NCI-H2107 treated with DMSO at 0.1 percent for 48 hours (cell line): ENCODE measurements around the gene DOCK3.
A peak's percentile ranks its signal among the peaks of the same experiment; 100 is the strongest.
"Not testable (repeated sequence)": the region's sequence is repeated elsewhere in the genome, so short reads cannot be mapped to it uniquely, and the experiment has no call there.

Experiments used
- DNase-seq: peaks from one replicate; lab custom pipeline; 2025; ENCODE audit not compliant: unreplicated experiment; lab: John Stamatoyannopoulos, UW

Gene DOCK3

DNA sequence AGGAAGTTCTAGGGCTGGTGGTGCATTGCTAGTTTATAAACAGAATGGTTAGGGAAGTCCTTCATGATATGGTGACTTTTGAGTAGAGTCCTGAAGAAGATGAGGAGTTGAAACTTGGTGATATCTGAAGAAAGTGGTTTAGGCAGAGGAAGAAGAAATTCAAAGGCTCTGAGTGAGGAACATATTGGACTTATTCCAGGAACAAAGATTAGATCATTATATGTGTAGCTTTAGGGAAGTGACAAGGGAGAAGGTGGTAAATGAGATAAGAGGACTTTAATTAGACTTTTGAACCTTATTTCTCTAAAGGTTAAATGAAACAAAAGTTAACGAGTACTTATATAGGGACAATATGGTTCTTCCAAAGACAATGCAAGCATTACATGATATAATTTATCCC lies 286.7 kb downstream of the DOCK3 start:
- DNase-seq, result no peak

DNA sequence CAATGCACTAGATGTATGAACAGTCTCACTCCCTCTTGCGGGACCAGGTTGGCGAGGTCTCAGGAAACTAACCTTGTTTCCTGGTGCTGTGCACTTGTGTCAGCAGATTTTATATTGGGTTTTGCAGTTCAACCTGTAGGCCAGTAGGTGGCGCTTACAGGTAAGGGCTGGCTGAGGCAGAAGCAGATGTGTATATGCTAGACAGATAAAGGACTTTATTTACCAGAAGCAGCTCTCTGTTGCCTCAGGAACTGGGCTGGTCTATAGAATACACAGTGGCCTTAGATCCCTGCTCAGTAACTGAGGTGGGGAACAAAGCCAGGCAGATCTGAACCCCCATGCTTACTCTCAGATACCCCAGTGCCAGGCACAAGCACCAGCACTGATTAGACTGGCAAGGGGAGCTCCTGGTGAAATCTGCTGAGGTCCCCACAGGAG lies 296.8 kb downstream of the DOCK3 start:
- DNase-seq, result peak; percentile 9

DNA sequence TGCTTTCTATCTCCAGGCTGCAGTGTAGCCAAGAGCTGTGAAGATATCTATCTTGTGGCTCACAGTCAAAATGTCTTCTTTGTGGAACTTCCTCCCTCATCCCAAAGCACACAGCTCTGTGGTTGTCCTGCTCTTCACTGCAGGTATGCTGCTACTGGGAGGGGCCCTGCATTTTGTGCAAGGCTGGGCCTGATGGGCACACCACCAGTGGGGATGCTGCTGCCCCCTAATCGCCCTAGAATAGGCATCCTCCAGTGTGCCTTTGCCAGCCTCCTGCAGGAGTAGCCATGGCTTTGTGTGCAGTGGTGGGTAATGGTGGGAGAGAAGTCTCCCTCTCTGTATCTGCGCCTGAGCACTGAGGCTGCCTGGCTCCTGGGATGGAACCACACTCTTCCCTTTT lies 297.3 kb downstream of the DOCK3 start:
- DNase-seq, result no peak

DNA sequence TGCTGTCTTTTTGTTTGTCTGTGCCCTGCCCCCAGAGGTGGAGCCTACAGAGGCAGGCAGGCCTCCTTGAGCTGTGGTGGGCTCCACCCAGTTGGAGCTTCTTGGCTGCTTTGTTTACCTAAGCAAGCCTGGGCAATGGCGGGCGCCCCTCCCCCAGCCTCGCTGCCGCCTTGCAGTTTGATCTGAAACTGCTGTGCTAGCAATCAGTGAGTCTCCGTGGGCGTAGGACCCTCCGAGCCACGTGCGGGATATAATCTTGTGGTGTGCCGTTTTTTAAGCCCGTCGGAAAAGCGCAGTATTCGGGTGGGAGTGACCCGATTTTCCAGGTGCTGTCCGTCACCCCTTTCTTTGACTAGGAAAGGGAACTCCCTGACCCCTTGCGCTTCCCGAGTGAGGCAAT lies 303.9 kb downstream of the DOCK3 start:
- not testable (repeated sequence) for DNase-seq

DNA sequence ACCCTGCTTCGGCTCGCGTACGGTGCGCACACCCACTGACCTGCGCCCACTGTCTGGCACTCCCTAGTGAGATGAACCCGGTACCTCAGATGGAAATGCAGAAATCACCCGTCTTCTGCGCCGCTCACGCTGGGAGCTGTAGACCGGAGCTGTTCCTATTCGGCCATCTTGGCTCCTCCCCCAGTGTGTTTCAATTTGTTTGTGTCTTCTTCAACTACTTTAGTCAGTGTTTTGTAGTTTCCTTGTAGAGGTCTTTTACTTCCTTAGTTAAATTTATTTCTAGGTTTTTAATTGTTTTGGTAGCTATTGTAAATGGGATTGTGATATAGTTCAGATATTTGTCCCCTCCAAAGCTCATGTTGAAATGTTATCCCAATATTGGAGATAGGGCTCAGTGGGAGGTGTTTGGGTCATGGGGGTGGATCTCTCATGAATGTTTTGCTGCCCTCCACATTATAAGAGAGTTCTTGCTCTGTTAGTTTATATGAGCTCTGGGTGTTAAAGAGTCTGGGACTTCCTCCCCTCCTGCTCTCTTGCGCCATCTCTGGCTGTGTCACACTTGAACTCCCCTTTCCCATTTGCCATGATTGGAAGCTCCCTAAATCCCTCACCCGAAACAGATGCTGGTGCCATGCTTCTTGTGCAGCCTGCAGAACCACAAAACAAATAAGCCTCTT lies 304.4 kb downstream of the DOCK3 start:
- no peak for DNase-seq

DNA sequence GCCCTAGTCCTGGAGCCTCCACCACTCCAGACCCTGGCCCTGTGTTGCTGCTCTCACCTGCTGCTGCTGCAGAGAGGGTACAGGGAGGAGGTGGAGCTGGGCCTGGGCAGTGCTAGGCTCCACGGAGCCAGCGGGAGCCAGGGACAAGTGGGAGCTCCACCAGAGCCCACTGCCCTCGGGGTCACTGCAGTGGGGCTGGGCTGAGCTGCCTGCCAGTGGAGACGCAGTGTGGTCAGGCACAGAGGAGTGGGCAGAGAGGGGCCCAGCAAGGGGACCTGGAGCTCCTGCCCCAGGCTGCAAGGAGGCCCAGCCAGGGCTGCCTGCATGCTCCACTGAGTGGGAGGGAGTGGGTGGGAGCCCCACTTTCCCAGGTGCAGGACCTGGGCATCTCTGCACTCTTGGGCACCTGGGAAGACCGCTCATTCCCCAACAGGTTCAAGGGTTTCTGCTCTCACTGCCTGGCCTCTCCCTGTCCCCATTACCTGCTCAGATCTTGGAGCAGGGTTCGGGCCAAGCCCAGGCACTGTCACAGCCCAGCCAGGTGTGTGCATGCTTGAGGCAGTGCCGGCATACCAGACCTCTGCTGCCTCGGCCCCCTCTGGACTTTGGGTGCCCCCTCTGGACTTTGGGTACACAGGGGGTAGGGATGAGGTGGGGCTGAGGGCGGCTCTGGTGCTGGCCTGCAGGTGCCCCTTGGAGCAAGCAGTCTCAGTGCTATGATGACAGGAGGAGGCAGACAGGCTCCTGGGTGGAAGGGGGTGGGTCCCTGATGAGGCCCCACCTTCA lies 308.0 kb downstream of the DOCK3 start:
- DNase-seq, result no peak

DNA sequence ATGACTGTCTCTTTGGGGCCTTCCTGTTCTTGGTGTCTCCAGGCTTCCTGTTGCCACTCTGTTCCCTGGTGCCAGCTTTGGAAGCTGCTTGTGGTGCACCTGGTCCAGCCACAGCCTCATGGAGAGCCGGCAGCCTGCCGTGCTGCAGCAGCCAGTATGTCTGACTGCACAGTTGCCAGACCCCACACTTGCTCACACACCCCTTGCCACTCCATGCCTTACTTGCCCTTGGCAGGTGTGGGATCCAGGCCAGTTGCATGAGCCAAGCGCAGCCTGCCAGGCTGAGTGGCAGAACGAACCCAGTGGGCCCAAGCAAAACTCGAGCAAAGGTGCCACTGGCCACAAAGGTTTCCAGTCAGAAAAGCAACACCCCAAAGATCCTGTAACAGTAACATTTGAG lies 309.2 kb downstream of the DOCK3 start:
- DNase-seq, result no peak

DNA sequence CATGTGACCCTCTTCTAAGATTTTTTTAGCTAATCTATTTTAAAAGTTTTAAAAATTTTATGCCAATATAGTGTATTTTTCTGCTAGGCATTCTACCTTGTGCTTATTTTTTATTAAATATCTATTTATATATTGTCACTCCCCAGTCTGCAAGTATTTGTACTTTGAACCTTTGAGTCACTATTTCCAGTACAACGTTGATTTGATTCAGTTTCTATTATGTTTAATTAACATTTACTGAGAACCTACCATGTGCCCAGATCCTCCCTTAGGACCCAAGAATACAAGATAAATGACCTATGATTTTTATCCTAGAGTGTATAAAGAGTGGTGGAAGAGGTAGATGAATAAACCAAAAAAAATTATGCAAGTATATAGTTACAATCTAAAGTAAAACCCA lies 311.2 kb downstream of the DOCK3 start:
- no peak for DNase-seq

DNA sequence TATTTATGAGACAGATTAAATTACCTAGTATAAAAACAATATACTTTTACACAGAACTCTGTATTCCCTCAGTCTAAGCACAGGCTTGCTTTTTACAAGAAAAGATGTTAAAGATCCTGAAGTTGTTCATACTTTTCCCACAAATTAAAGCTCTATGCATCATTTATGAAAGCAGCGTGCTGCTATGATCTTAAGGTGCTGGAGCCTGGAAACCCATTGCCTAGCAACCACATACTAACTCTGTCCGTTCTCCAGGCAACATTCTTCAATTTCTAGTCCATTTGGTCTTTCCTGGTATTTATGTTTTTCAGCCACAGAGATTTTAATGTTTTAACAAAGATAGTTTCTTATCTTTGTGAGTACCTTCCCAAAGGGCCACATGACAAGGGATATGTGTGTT lies 312.0 kb downstream of the DOCK3 start:
- DNase-seq, result no peak

DNA sequence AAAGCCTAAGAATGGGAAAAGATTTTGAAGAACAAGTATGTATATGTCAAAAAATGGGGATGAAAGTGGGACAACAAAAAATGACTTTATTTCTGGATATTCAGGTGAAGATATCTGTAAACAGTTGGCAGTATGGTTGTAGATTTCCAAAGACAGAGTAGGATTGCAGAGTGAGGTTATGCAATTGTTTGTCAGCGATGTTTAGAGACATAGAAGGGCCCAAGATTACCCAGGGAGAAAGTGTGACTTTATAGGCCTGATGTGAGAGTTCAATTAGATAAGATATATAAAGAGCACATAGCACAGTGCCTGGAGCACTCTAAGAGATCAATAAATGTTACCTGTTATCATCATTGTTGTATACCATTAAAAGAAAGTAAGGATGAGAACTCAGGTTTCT lies 319.8 kb downstream of the DOCK3 start:
- no peak for DNase-seq

DNA sequence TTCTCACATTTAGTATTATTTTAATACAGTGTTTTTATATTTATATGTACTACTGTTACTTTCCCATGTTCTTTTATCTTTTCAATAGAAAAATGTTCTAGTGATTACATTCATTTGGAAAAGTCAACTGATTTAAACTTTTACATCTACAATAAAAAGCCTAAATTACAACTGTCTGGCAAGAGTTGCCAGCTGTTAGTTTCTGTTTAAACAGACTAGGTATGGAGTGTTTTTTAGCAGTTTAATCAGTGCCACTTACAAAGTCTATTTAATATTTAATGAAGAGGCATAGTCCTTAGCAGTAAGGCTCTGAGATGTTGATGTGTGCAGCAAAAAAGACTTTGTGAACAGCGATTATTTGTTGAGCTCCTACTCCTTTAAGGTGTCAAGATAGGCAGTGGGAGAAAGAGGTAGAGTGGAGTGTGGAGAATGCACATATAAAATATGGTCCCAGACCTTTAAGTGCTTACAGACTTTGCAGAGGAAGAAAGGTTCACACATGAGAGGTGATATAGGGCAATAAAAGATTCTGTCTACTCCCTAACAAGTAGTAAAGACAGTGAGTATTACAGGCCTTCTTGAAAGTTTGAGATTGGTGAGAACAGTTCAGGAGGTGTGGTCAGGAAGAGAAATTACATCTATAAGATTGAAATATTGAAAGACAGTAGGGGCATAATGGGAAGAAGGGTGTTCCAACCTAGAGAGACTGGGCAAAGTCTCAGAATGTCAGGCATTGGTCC lies 320.5 kb downstream of the DOCK3 start:
- DNase-seq, result no peak

DNA sequence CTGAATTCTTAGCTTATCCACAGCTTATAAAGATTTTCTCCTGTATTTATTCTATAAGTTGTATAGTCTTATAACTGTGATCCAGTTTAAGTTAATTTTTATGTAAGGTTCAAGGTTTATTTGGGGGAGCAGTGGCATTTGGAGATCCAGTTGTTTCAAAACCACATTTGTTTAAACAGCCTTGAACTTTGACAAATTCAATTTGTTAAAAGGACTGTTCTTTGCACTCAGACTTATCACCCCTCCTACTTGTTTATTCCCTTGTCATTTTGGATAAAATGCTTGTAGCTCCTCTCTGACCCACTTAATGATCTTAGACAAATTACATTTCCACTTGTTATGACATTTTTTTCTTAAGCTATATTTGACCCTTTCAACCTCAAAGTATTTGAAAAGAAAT lies 327.8 kb downstream of the DOCK3 start:
- DNase-seq, result no peak

DNA sequence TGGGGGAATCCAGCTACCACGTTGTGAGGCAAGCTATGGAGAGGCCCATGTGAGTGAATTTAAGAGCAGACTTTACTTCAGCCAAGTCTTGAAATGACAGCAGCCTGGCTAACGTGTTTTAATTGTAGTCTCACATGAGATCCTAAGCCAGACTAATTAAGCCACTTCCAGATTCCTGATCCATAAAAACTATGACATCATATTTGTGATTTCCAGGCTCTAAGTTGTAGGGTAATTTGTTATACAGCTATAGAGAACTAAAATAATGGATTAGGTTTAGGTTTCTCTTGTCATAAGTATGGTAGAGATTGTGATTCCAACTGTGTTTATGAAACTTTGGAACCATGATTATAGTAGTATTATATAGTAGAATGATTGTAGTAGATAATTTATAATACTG lies 329.5 kb downstream of the DOCK3 start:
- DNase-seq, result no peak

DNA sequence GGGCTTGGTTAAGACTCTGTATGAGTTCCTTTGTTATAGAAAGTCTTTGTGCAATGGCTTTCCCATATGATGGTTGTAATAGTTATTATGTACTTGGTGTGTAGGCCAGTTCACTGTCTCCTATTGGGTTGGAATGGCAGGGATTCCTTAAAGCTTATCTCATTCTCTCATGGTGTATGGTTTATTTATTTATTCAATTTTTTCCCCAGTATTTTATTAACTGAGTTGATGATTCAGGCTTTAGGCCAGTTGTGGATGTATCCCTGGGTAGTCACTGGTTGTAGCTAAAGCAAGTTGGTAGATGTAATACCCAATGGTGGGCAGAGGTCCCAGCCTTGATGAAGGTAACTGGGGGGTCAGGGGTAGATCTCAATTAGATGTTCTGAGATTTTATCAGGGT lies 349.4 kb downstream of the DOCK3 start:
- DNase-seq, result no peak

DNA sequence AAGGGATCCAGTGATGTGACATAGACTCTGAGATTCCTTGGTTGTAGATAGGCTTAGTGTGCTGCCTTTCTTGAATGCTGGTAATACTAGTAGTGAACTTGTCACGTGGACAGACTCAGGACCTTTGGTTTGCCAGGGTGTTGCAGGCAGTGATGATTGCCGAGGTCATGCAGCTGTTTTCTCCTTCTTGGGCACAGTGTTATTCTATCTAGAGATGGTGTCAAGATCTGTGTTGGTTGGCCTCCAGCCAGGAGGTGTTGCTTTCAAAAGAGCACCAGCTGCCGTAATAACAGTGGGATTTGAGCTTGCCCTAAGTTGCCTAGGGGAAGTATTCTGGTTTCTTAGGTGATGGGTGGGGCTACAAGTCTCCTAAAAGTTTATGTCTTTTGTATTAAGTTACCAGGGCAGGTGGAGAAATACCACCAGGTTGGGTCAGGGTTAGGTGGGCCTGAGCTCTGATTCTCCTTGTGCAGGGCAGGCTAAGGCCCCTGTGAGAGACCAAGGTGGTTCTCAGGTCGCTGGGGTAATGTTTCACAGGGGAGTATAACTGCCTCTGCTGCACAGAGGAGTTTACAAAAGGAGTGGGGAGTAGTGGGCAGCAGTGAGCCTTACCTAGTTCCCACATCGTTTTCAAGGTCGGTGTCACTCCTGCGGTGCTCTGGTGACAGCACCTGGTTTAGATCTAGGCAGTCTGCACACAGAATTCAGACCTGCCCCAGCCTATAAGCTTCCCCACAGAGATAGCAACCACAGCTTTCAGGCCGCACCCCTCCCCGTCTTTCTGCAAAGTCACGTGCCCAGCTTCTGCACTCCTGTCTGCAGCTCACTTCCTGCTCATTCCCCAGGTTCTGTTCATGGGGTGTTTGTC lies 350.3 kb downstream of the DOCK3 start:
- DNase-seq, result no peak

DNA sequence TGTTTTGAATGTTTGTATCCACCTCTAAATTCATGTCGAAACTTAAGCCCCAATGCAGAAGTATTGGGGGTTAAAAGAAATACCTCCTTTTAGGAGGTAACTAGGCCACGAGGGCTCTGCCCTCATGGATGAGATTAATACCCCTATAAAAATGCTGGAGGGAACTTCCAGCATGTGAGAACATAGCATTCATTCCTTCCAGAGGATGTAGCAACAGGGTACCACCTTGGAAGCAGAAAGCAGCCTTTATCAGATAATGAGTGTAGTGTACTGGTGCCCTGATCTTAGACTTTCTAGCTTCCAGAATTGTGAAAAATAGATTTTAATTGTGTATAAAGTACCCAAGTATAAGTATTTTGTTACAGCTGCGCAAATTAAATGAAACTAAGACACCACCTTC lies 356.9 kb downstream of the DOCK3 start:
- DNase-seq, result no peak

DNA sequence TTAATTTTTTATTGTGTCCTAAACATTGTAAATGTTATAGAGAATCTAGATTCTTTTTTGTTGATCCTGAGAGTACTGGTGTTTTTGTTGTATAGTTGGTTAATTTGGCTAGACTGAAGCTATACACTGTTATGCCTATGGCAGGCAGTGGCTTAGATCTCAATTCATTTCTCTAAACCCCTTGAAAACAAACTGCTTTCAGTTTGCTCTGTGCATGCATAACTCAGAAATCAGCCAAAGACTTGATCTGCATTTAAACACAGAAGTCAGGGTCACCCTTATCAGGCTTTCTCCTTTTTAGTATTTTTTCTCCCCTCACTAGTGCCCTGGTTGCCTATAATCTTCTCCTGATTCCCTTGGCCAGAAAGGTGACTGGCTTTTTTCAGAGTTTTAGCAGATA lies 360.9 kb downstream of the DOCK3 start:
- no peak for DNase-seq

DNA sequence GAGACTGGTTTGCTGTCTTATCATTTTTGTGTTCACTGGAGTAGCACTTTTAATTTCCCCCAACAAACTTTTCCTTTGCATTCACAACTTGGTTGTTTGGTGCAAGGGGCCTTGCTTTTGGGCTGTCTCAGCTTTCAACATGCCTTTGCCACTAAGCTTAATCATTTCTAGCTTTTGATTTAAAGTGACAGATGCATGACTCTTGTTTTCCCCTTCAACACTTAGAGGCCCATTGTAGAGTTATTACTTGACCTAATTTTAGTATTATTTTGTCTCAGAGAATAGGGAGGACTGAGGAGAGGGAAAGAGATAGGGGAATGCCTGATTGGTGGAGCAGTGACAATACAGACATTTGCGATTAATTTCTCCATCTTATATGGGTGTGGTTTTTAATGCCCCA lies 370.3 kb downstream of the DOCK3 start:
- no peak for DNase-seq

DNA sequence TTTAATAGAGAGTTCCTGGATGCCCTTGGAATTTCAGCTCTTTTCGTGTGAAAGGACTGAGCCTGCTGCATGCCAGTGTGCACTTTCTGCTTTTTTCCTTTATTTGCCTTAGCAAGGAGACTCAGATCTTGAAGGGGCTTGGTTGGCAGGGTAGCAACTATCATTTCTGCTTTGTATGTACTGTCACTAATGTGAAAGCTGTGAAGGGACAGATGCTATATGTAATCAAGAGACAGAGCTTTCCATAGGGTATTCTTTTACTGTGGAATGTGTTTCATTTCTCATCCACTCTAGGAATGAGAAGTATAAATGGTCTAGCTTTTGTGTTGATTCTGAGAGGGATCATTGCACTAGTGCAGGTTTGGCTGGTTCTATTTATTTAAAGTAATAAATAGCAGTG lies 377.8 kb downstream of the DOCK3 start:
- DNase-seq, result no peak

DNA sequence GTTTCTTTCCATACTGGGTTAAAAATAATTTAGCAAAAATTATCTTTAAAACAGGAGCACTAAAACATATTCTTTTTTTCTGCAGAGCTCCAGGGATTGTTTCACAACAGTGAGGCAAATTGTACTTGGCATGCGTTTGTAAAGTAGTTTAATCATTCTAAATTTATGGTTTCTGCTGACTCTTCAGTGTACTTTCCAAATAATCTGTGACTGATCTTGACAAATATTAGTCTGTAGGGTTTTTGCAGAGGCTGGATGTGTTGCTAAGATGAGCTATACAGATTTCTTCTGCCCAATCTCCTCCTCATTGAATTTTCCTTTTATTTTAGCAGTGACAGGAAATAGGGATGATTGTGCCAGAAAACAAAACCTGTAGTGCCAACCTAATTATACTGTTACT lies 382.4 kb downstream of the DOCK3 start:
- no peak for DNase-seq

DNA sequence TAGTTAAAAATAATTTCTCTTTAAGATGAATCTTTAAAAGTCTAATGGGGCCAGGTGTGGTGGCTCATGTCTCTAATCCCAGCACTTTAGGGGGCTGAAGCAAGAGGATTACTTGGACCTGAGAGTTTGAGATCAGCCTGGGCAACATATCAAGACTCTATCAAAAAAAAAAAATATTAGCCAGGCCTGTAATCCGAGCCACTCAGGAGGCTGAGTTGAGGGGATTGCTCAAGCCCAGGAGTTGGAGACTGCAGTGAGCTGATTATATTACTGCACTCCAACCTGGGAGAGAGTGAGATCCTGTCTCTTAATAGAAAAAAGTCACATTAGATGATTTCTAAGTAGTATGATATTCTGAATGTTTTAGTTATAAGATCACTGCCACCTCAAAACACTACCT lies 388.3 kb downstream of the DOCK3 start:
- no peak for DNase-seq
